Esophagus squamous epithelium (tissue), 4 donors: Measurements from ENCODE around the gene ARHGAP8.

Experiments
- CTCF ChIP-seq, 6 experiments: fragments of 450-650 bp in 4 of 6; fragments of 200-600 bp in 2 of 6; sonication (generic) in 2 of 6; IDR thresholded peaks; one replicate each; pipeline ENCODE4 v1.5.1; 2016 to 2019; ENCODE audit warnings: antibody characterized with exemption in 6 of 6, mild to moderate bottlenecking in 4 of 6, moderate library complexity in 4 of 6
- POLR2A ChIP-seq, 4 donors: fragments of 450-650 bp; IDR thresholded peaks; one replicate each; pipeline ENCODE4 v1.6.1; 2017; ENCODE audit warnings: antibody characterized with exemption in 4 of 4, mild to moderate bottlenecking in 4 of 4, moderate library complexity in 3 of 4

GRCh38 chr22:44846726-44847275, 94.4 kb downstream of the ARHGAP8 start:
- TF ChIP-seq CTCF (IDR thresholded peaks at IDR 0.05) (no peak), POLR2A (IDR thresholded peaks at IDR 0.05) (no peak)
